Frontal cortex (tissue), 4 donors: ENCODE results near the gene PCSK2. TPM values are rescaled to one million over a fixed set of nuclear protein-coding genes. Genes with fewer than 3 reads are reported as not detected.

Experiments used
- DNase-seq, 2 donors: peaks; one replicate each; pipeline ENCODE4 v3.0.0; 2012; ENCODE audit warnings: low spot score in 2 of 2
- FAIRE-seq: peaks from 2 replicates; lab custom pipeline; 2012; peaks lifted over from hg19 to GRCh38; lab: Jason Lieb, UNC
- total RNA-seq: library from RNA; depleted of rRNA; stranded (reverse); fragments of >200 nt; gene quantifications from one replicate; pipeline ENCODE4 v1.2.3, GENCODE V29; 2014
- donor health status: control.
- donor health status: control.
- donor health status: control.

The PCSK2 gene
- total RNA-seq, 1 donor from 2014 or later: 15.9 TPM

DNA sequence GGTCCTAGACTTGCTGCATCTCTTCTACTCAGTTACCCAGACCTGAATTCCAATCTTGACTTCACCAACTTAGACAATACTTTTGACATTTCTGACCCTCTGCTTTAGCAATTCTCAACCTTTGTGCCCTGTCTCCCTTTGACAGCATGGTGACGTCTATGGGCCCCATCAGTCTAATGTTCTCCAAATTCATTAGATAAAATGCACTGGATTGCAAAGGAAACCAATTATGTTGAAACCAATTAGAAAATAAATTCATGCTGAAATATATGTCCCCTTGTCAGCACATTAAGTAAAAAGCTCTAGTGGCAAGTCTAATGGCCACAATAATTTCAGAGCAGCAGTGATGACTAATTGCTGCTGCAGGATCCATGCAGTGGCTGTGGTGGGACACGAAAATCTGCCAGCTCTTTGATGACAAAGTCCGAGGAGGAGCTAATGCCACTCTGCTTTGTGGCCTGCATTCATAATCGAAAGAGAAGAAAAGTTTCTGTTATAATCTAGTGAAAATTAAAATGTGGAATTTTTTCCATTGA, 240.3 kb downstream of the PCSK2 start:
- no peak for FAIRE-seq
- no peak for DNase-seq

DNA sequence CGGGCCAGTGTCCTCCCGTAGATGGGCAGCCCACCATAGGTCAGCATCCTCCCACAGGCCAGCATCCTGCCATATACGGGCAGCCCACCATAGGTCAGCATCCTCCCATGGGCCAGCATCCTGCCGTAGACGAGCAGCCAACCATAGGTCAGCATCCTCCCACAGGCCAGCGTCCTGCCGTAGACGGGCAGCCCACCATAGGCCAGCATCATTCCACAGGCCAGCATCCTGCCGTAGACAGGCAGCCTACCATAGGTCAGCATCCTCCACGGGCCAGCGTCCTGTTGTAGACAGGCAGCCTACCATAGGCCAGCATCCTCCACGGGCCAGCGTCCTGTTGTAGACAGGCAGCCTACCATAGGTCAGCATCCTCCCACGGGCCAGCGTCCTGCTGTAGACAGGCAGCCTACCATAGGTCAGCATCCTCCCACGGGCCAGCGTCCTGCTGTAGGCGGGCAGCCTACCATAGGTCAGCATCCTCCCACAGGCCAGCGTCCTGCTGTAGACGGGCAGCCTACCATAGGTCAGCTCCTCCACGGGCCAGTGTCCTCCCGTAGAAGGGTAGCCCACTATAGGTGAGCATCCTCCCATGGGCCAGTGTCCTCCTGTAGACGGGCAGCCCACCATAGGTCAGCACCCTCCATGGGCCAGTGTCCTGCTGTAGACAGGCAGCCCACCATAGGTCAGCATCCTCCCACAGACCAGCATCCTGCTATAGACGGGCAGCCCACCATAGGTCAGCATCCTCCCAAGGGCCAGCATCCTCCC, 241.4 kb downstream of the PCSK2 start:
- DNase-seq (no peak), FAIRE-seq (no peak)

DNA sequence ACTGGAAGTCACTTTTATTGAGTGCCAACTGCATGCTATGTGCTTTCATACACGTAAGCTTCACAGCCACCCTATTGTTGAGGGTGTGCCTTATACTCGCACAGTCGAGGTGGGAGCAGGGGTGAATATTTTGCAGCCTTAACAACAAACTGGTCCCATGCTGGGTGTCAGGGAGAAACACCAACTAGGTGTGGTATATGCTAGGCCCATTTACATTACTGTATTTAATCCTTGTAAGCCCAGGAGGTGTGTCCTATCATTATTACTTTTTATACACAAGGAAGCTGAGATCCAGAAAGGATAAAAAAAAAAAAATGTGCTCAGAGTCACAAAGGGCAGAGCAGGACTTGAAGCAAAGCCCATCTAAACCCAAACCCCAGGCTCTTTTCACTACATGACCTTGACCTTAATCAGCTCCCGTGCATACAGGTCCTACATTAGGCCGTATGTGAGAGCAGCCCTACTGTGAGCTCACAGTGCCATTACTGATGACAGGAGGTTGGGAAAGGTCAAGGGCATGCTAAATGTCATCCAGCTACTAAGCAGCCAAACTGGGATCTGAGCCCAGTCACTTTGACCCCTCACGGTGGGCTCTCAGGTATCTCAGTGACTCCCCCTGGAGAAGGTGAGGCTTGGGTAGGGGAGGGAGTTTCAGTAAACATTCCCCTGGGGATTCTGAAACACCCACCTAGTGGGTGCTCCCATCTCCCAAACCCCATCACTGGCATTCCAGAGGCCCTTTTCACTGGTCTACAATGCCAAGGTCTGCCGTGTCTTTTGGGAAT, 242.6 kb downstream of the PCSK2 start:
- FAIRE-seq: no peak

DNA sequence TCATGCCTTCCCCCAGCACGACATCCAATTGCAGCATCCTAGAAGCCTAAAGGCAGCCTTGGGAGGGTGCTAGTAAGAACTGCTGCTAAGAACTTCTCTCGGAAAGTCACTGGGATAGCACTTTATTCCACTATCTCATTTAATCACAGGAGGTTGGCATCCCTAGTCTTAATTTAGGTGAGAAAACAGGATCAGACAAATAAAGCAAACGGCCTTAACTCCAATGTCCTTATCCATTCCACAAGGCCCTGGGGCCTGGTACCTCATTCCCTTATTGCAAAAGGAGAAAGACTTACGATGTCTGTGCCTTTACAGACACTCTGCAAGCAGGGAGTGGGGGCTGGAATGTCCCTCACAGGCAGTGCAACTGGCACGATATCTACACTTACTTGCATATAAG, 243.7 kb downstream of the PCSK2 start:
- FAIRE-seq (no peak), DNase-seq (no peak)

More for the DNA sequence above, 242.6 kb downstream of the PCSK2 start:
- no peak for DNase-seq

DNA sequence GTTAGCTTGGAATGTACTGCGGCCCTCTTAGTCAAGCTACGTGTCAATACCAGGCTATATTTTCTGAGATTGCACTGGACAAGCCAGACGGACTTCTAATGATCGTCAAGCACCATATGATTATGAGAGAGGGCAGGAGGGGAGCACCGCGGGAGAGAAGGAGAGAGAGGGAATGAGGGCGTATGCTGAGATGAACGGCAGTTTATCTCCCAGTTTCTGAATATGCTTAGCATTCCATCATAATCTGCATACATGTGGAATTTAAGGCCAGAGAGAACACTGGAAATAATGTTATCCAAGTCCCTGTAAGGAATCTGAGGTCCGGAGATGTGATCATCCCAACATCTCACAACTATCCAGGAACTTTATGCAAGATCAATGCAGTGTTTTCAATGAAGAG, 244.1 kb downstream of the PCSK2 start:
- FAIRE-seq: no peak
- DNase-seq: no peak

DNA sequence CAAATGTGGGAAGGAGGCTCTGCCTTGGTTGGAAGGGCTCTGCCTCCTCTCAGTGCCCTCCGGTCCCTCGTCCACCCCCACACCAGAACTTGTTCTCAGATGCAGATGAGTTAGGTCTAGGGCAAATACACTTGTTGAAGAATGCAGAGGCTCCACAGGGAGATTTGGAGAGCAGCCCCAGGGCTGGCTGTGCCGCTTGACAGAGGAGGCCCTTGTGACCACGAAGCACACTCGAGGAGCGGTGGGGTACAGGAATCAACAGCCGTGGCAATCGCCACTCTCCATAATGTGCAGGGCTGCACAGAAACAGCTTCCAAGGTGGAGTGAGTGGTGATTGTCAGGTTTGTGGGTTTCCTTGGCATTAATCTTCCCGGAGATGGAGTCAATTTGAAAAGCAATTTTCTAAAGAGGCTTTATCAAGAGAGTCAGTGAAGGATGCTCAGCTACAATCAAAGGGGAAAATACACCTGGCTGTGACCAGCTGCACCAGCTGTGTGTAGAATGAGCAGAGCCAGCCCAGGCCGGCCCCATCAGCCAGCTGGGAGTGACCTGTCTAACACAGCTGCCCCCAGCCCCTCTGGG, 244.9 kb downstream of the PCSK2 start:
- FAIRE-seq (no peak), DNase-seq (no peak)

DNA sequence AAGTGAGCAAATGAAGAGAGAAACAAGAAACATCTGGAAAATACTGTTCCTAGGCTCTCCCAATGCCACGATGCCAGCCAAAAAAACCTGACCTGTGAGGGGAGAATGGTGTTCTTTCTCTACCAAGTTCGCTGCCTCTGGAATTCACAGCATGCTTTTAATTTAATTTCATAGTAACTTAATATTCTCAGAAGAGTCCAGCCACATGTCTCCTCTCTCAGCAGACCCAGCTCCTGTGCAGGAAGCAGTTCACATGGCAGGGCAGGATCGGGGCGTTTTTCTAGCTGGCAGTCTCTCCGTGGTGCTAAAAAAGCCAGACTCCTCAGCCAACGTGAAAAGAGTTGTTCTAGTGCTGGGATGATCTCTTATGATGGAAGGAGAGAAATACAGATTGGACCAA, 246.8 kb downstream of the PCSK2 start:
- FAIRE-seq (no peak), DNase-seq (no peak)

DNA sequence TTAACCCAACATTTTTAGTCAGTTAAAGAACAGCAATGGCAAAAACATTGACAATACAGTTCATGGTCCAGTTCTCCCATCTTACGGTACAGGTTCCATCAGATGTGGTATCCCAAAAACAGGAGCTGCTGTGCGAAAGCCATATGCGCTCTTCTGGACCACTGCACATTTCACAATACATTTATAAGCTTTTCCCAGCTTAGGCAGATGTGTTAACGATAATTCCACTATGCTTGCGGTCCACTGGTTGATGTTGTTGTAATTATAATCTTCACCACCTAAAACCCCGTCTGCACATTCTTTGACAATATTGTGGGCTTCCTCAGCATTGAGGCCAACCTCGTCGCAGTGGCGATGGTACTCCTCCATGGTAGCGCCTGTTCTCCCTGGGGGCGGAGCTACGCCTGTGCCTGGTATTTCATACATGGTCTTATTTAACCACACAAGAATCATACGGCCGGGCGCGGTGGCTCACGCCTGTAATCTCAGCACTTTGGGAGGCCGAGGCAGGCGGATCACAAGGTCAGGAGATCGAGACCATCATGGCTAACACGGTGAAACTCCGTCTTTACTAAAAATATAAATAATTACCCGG, 252.3 kb downstream of the PCSK2 start:
- DNase-seq (no peak), FAIRE-seq (no peak)

DNA sequence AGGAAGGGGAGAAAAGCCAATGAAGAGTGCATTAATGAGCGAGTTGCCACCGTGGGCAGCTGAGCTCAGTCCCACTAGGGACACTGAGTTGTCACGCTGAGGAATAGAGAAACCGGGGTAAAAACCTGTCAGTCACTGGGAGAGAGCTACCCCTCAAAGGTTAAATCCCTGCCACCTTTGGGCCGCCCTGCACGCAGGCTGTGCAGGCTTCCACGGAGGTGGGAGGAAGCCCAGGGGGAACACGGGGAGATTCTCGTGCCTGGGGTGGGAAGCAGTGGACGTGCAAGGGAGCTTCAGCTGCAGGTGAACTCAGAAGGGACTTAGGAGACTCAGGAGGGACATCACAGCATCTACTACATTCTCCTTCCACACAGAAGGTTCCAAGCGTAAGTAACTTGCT, 253.9 kb downstream of the PCSK2 start:
- DNase-seq: no peak
- FAIRE-seq: no peak

DNA sequence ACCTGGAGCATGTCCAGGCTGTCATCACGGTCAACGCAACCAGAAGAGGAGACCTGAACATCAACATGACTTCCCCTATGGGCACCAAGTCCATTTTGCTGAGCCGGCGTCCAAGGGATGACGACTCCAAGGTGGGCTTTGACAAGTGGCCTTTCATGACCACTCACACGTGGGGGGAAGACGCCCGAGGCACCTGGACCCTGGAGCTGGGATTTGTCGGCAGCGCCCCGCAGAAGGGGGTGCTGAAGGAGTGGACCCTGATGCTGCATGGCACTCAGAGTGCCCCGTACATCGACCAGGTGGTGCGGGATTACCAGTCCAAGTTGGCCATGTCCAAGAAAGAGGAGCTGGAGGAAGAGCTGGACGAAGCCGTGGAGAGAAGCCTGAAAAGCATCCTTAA, 254.8 kb downstream of the PCSK2 start:
- FAIRE-seq: no peak
- no peak for DNase-seq

DNA sequence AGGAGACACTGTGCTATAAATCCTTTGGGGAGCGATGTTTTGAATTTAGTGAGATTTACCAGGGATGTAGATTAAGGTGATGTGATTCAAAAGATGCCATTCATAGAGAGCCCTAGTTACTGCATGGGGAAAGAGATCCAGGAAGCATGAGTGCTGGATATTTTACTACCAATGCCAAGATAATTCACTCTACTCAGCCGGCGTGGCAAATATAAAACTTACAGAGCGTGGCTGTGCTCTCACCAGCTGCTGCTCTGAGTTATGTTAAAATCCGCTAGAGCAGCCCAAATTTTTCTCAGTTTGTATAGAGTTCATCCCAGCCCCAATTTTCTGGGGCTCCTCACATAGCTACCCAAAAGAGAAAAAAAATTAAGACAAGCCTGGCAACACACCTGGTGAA, 255.7 kb downstream of the PCSK2 start:
- FAIRE-seq (no peak), DNase-seq (no peak)

DNA sequence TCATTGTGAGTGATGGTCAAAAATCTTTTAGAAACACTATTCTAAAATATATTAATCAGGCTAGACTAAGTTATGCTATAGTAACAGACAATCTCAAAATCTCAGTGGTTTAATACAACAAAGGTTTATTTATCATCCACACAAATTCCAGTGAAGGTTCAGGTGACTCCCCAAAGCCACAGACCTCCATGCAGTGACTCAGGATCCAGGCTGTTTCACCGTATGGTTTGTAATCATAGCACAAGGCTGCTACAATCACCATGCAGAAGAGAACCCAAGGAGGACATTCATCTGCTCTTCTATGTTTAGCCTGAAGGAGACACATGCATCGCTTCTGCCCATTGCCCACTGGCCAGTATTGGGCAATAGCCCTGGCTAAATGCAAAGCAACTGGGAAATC, 258.2 kb downstream of the PCSK2 start:
- no peak for DNase-seq
- FAIRE-seq: no peak

DNA sequence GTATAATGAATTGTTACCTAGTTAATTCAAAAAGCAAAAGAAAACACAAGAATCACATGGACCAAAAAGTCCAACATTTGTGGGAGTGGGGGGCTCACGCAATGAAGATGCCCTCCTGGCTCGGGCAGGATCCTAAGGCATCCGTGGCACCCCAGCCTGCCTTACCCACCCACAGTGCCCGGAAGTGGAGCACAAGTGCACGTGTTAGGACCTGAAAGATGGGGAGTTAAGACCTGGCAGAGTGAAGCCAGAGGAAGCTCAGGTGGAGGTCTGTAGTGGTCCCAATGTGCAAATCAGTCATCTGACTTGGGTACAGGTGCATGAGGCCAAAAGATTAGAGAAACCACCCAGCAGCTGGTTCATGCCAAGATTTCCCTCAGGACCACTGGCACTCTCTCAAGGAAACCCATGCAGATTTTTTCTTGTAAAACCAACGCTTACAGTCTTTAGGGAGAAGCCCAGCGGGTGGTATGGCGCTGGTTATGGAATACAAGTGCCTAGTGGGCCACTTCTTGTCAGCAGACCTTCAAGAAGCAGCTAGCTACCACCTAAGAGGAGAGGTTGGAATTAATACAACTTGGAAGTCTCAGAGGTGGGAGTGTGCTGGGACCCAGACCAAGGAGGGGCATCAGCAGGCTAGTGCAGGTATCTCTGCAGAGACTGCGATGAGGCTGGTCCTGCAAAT, 262.2 kb downstream of the PCSK2 start:
- FAIRE-seq (no peak), DNase-seq (no peak)

DNA sequence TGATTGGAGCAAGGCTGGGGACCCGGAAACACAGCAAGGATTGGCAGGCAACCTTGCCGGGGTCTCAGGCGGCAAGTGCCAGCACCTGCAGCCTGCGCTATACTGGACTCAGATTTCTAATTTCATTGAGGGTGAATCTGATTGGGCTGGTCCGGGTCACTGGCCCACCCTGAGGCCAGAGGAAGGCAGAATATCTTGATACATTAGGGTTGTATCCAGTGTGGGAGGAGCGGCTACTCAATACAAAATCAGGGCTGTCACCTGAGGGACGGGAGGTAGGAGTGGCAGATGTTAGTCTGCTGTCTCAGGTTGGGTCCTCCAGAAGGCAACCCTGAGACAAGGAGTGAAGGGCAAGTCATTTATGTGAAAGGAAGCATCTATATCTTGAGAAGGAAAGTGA, 263.7 kb downstream of the PCSK2 start:
- FAIRE-seq (no peak), DNase-seq (no peak)

DNA sequence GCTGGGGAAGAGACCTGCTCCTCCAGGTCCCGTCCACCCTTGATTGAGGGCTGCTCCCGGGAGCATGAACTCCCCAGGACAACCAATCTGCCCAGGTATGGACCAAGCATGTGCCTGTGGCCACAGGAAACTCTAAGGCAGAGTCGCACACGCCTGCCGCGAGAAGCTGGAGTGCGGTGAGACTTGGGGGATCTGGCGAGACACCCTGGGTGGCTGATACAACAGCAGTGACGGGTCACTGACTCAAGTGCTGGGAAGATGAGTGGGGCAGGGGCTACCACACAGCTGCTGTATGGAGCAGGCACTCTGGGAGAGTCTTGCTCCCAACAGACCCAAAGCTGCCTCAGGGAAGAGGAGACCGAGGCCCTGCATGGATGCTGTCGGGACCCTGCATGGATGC, 264.2 kb downstream of the PCSK2 start:
- no peak for FAIRE-seq
- no peak for DNase-seq

DNA sequence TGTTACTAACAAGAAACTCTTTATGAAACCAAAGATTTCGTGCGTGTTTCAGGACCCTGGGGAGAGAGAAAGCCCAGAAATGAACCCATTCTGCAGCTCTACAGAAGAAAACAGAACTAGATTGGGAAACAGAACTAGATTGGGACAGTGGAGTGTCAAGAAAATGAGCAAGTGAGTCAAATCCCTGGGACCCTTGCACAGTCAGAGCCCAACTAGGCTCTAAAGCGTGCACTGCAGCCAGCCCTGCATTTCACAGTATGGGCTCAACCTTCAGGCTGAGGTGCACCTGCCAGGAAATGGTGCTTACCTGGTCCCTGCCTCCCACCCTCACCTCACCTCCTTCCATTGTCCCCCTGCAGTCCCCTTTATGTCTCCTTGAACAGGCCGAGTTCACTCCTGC, 264.6 kb downstream of the PCSK2 start:
- DNase-seq (no peak), FAIRE-seq (no peak)

DNA sequence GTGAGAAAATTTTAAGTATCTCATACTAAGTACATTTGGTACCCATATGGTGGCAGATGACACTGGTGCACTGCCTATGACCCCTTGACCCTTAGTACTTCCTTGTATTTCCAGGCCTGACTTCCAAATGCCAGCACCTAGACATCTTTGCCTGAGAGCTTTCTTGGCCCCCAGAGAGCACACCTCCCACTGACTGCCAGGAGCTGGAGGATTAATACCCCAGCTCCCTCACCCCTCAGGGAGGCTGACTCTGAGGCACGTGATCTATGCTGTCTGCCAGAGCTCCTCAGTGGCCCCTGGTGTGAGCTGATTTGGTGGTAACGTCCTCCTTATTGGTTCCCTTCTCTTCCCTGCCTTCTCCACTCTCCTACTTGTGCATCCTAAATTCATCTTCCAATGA, 266.3 kb downstream of the PCSK2 start:
- DNase-seq (no peak), FAIRE-seq (no peak)

DNA sequence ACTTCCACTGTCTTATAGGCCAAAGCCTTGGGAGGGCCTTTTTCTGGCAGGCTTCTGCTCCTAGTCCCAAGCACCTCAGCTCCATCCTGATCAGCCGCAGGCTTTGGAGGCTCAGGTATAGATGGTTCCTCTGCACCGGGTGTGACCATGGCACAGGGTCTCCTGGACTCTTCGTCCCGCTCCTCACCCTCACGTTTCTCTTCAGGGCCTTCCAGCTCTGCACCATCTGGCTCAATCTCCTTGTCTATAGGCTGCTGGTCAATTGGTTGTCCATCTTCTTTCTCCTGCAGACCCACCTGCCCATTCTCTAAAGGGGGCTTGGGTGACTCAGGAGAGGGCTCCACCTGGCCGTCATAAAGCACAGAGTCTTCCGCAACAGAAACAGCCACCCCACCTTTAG, 267.4 kb downstream of the PCSK2 start:
- no peak for FAIRE-seq
- no peak for DNase-seq

DNA sequence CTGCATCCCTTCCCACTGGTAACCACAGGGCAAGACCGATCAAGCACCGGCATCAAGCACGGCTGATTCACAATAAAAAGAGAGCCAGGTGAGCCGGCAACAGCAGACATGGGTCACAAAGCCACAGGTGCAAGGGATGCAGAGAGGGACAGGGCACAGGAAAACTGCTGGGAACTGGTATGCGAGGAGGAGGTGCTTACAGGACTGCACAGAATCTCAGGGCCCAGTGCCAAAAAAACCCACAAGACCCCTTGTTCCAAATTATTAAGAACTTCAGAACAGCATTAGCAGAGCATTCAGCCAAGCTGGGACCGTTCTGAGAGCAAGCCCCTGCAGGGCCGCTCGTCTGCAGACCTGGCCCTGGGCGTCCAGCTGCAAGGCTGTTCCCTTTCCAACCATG, 269.0 kb downstream of the PCSK2 start:
- FAIRE-seq: no peak
- DNase-seq: no peak
